H1 (cell line): ENCODE results near the gene SLC39A11. TPM values are rescaled to one million over a fixed set of nuclear protein-coding genes. Genes with fewer than 3 reads are reported as not detected.

ENCODE experiments used
- CTCF ChIA-PET: fragments of 300-600 bp; sonication (Branson Sonifier 250); formaldehyde crosslinking; loops from one replicate; lab custom pipeline; 2021; ENCODE audit not compliant: partially characterized antibody; lab: Charles Lee
- POLR2A ChIA-PET: fragments of 300-600 bp; sonication (Branson Sonifier 250); formaldehyde crosslinking; loops from one replicate; lab custom pipeline; 2021; ENCODE audit warnings: inconsistent platforms; ENCODE audit not compliant: partially characterized antibody; lab: Charles Lee
- DNase-seq, 2 experiments: peaks; one replicate each; pipeline versions ENCODE4 v3.0.0 to v3.0.0-alpha.2; 2010 to 2022; ENCODE audit warnings: low spot score in 2 of 2, low read depth in 1 of 2, mixed read lengths in 1 of 2
- FAIRE-seq: peaks from 2 replicates; lab custom pipeline; 2011; peaks lifted over from hg19 to GRCh38; lab: Jason Lieb, UNC
- H2AFZ ChIP-seq: 2 replicates; pipeline ENCODE4 v1.8.1; 2012; ENCODE audit warnings: low read length, inconsistent platforms
- H2AK5ac ChIP-seq: 2 replicates; pipeline ENCODE4 v1.6.1; 2013; ENCODE audit warnings: low read depth, low read length
- H2BK120ac ChIP-seq: replicated peaks from 2 replicates; pipeline ENCODE3; 2013; ENCODE audit warnings: low read depth, low read length, inconsistent platforms
- H2BK12ac ChIP-seq: 2 replicates; pipeline ENCODE4 v1.6.1; 2013; ENCODE audit warnings: low read depth, low read length
- H2BK15ac ChIP-seq: 2 replicates; pipeline ENCODE4 v1.6.1; 2013; ENCODE audit warnings: low read length
- H2BK20ac ChIP-seq: 2 replicates; pipeline ENCODE4 v1.6.1; 2013; ENCODE audit warnings: low read length
- H2BK5ac ChIP-seq: 2 replicates; pipeline ENCODE4 v1.6.1; 2013; ENCODE audit warnings: low read depth, low read length
- H3K14ac ChIP-seq: 2 replicates; pipeline ENCODE4 v1.6.1; 2013; ENCODE audit warnings: inconsistent platforms; ENCODE audit not compliant: insufficient read length
- H3K18ac ChIP-seq: 2 replicates; pipeline ENCODE4 v1.6.1; 2013; ENCODE audit warnings: low read length; ENCODE audit errors: extremely low read depth
- H3K23ac ChIP-seq: 2 replicates; pipeline ENCODE4 v1.6.1; 2013; ENCODE audit warnings: inconsistent platforms; ENCODE audit not compliant: insufficient read length
- H3K23me2 ChIP-seq: 2 replicates; pipeline ENCODE4 v1.6.1; 2013; ENCODE audit warnings: low read depth, low read length
- H3K27ac ChIP-seq: 2 replicates; pipeline ENCODE4 v1.6.1; 2011; ENCODE audit warnings: low read depth, low read length, inconsistent platforms
- H3K27me3 ChIP-seq, 4 experiments: replicated peaks in 1 of 4; 1 replicate in 1 of 4; 2 replicates in 3 of 4; pipeline versions ENCODE4 v1.6.1 to v1.8.1; 2011 to 2013; ENCODE audit warnings: low read length in 3 of 4, mild to moderate bottlenecking in 3 of 4, inconsistent platforms in 2 of 4, mixed read lengths in 2 of 4, moderate library complexity in 1 of 4; ENCODE audit not compliant: control insufficient read depth in 3 of 4, insufficient read depth in 3 of 4; ENCODE audit errors: extremely low read depth in 1 of 4
- H3K36me3 ChIP-seq, 4 experiments: 2 replicates each; pipeline versions ENCODE4 v1.6.1 to v1.8.1; 2011 to 2013; ENCODE audit warnings: mild to moderate bottlenecking in 4 of 4, low read length in 3 of 4, moderate library complexity in 2 of 4, control low read depth in 1 of 4, inconsistent platforms in 1 of 4; ENCODE audit not compliant: insufficient read depth in 4 of 4, control insufficient read depth in 2 of 4
- H3K4ac ChIP-seq: replicated peaks from 2 replicates; pipeline ENCODE3; 2013; ENCODE audit warnings: low read length, low read depth, mixed read lengths, inconsistent platforms; ENCODE audit not compliant: insufficient read length
- H3K4me1 ChIP-seq, 4 experiments: replicated peaks in 1 of 4; 1 replicate in 1 of 4; 2 replicates in 3 of 4; pipeline versions ENCODE4 v1.6.1 to v1.8.1; 2011 to 2013; ENCODE audit warnings: low read length in 3 of 4, inconsistent platforms in 2 of 4, mixed read lengths in 1 of 4; ENCODE audit not compliant: insufficient read depth in 4 of 4, control insufficient read depth in 3 of 4
- H3K4me2 ChIP-seq, 2 experiments: 2 replicates each; pipeline versions ENCODE4 v1.6.1 to v1.8.1; 2011 to 2013; ENCODE audit warnings: low read depth in 2 of 2, low read length in 2 of 2, control low read depth in 1 of 2, inconsistent platforms in 1 of 2, mild to moderate bottlenecking in 1 of 2; ENCODE audit not compliant: insufficient read depth in 1 of 2
- H3K4me3 ChIP-seq, 4 experiments: fragments of 200-600, 300-600 bp in 1 of 4; sonication (generic), shearing (Covaris generic), sonication (Bioruptor Twin) in 1 of 4; 2 replicates each; pipeline versions ENCODE4 v1.5.1 to v1.8.1; 2011 to 2016; ENCODE audit warnings: low read length in 4 of 4, low read depth in 3 of 4, control low read depth in 2 of 4, inconsistent platforms in 2 of 4, mild to moderate bottlenecking in 2 of 4, mixed read lengths in 1 of 4, moderate library complexity in 1 of 4; ENCODE audit not compliant: insufficient read depth in 2 of 4; ENCODE audit errors: extremely low read depth in 1 of 4
- H3K56ac ChIP-seq: replicated peaks from 2 replicates; pipeline ENCODE3; 2013; ENCODE audit warnings: low read depth, mild to moderate bottlenecking, mixed read lengths, low read length, inconsistent platforms; ENCODE audit not compliant: insufficient read length
- H3K79me1 ChIP-seq: 2 replicates; pipeline ENCODE4 v1.6.1; 2013; ENCODE audit warnings: low read depth, low read length, control low read depth
- H3K79me2 ChIP-seq, 2 experiments: 2 replicates each; pipeline versions ENCODE4 v1.6.1 to v1.8.1; 2012 to 2013; ENCODE audit warnings: low read length in 2 of 2, mild to moderate bottlenecking in 2 of 2, inconsistent platforms in 1 of 2; ENCODE audit not compliant: insufficient read depth in 2 of 2, control insufficient read depth in 1 of 2
- H3K9ac ChIP-seq, 4 experiments: replicated peaks in 1 of 4; 1 replicate in 1 of 4; 2 replicates in 3 of 4; pipeline versions ENCODE4 v1.6.1 to v1.8.1; 2011 to 2013; ENCODE audit warnings: low read depth in 3 of 4, low read length in 3 of 4, control low read depth in 2 of 4, mild to moderate bottlenecking in 2 of 4, moderate library complexity in 2 of 4, inconsistent platforms in 1 of 4; ENCODE audit errors: extremely low read depth in 1 of 4
- H3K9me3 ChIP-seq, 2 experiments: 2 replicates each; pipeline versions ENCODE4 v1.6.1 to v1.8.1; 2012 to 2013; ENCODE audit warnings: mild to moderate bottlenecking in 2 of 2, moderate library complexity in 2 of 2, control low read depth in 1 of 2, inconsistent platforms in 1 of 2, low read depth in 1 of 2, low read length in 1 of 2, mixed read lengths in 1 of 2; ENCODE audit not compliant: insufficient read depth in 2 of 2
- H4K20me1 ChIP-seq, 2 experiments: replicated peaks in 1 of 2; 2 replicates each; pipeline versions ENCODE3 to v1.8.1; 2011 to 2013; ENCODE audit warnings: inconsistent platforms in 2 of 2, low read length in 2 of 2, mild to moderate bottlenecking in 1 of 2; ENCODE audit not compliant: insufficient read depth in 2 of 2, control insufficient read depth in 1 of 2
- H4K5ac ChIP-seq: 2 replicates; pipeline ENCODE4 v1.6.1; 2013; ENCODE audit warnings: low read length, low read depth, mixed read lengths, inconsistent platforms; ENCODE audit not compliant: insufficient read length
- H4K8ac ChIP-seq: 2 replicates; pipeline ENCODE4 v1.8.0; 2013; ENCODE audit warnings: mild to moderate bottlenecking, moderate library complexity, low read length, inconsistent platforms; ENCODE audit not compliant: insufficient read depth; ENCODE audit errors: extremely low read depth
- H4K91ac ChIP-seq: replicated peaks from 2 replicates; pipeline ENCODE3; 2013; ENCODE audit warnings: low read length, mixed read lengths, inconsistent platforms; ENCODE audit not compliant: insufficient read length
- ASH2L ChIP-seq: fragments of 200-600, 300-600 bp; sonication (generic); IDR thresholded peaks from one replicate; pipeline ENCODE4 v1.7.1; 2017; ENCODE audit warnings: low read length
- BACH1 ChIP-seq: IDR thresholded peaks from 2 replicates; pipeline ENCODE4 v1.6.1; 2012; ENCODE audit warnings: low read length, improper control_type of control experiment
- BCL11A ChIP-seq, 2 experiments: IDR thresholded peaks; one replicate each; pipeline ENCODE4 v1.6.1; 2011; ENCODE audit warnings: low read depth in 2 of 2, low read length in 2 of 2, mild to moderate bottlenecking in 2 of 2
- CBX8 ChIP-seq: fragments of 300-800, 300-1000 bp; sonication (generic); IDR thresholded peaks from 2 replicates; pipeline ENCODE4 v1.7.1; 2016; ENCODE audit warnings: low read depth, low read length, borderline replicate concordance
- CHD1 ChIP-seq: IDR thresholded peaks from 2 replicates; pipeline ENCODE4 v1.6.1; 2012; ENCODE audit warnings: low read depth, low read length, improper control_type of control experiment
- FOSL1 ChIP-seq: IDR thresholded peaks from 2 replicates; pipeline ENCODE4 v1.6.1; 2011; ENCODE audit warnings: mild to moderate bottlenecking, low read depth, low read length, moderate library complexity; ENCODE audit not compliant: insufficient read depth
- NRF1 ChIP-seq: IDR thresholded peaks from 2 replicates; pipeline ENCODE4 v1.6.1; 2011; ENCODE audit warnings: mild to moderate bottlenecking, low read depth, low read length, improper control_type of control experiment
- POU5F1 ChIP-seq: IDR thresholded peaks from 2 replicates; pipeline ENCODE4 v1.6.1; 2011; ENCODE audit warnings: low read depth, mild to moderate bottlenecking, low read length, moderate library complexity
- SP1 ChIP-seq: IDR thresholded peaks from 2 replicates; pipeline ENCODE4 v1.6.1; 2011; ENCODE audit warnings: low read depth, low read length
- SUZ12 ChIP-seq: fragments of 200-600 bp; sonication (generic); IDR thresholded peaks from 2 replicates; pipeline ENCODE4 v1.6.1; 2012; ENCODE audit warnings: mild to moderate bottlenecking, inconsistent platforms, low read length, moderate library complexity, mixed read lengths
- TAF7 ChIP-seq: optimal IDR thresholded peaks from 2 replicates; pipeline ENCODE3; 2011; ENCODE audit warnings: low read depth, mild to moderate bottlenecking, inconsistent platforms, low read length, moderate library complexity, borderline replicate concordance
- YY1 ChIP-seq: IDR thresholded peaks from 2 replicates; pipeline ENCODE4 v1.6.1; 2011; ENCODE audit warnings: low read depth, mild to moderate bottlenecking, low read length
- WGBS, 2 experiments: shearing (Covaris generic) in 1 of 2; methylation state at CpG; one replicate each; pipeline versions ENCODE4 v1.1.6 to v1.1.7; 2013 to 2015; ENCODE audit warnings: low lambda C conversion rate in 2 of 2, mixed read lengths in 2 of 2, inconsistent platforms in 1 of 2, low coverage in 1 of 2, missing lambda C conversion rate in 1 of 2; ENCODE audit not compliant: insufficient replicate concordance in 2 of 2, insufficient coverage in 1 of 2, insufficient read length in 1 of 2; ENCODE audit errors: extremely low coverage in 1 of 2, missing lambda C conversion rate in 1 of 2; 5-methylcytosine and 5-hydroxymethylcytosine counted together
- polyA plus RNA-seq, 7 experiments: library from polyadenylated mRNA; depleted of rRNA in 3 of 7; stranded (reverse) in 5 of 7; unstranded in 2 of 7; fragments of >200 nt in 5 of 7; fragments of 200-250 nt in 2 of 7; gene quantifications; 1 replicate in 5 of 7; 2 replicates in 1 of 7; 4 replicates in 1 of 7; pipeline versions ENCODE4 v1.2.1 to v1.2.3, GENCODE V29; 2011 to 2013; ENCODE audit warnings: missing spikeins in 2 of 7, mixed read lengths in 2 of 7
- total RNA-seq: library from RNA; stranded (reverse); fragmentation: NEBNext Ultra II Directional; extraction: Animal tissue kit (Norgen Biotek cat#: 25700); gene quantifications from 2 replicates; pipeline ENCODE4 v1.2.1, GENCODE V29; 2021
- TF ChIP-seq, protein P1 (sequence below), 3 experiments: IDR thresholded peaks; 1 replicate in 2 of 3; 2 replicates in 1 of 3; pipeline versions ENCODE4 v1.5.1 to v1.6.1; 2011; ENCODE audit warnings: low read length in 3 of 3, mild to moderate bottlenecking in 3 of 3, inconsistent platforms in 2 of 3, low read depth in 1 of 3, moderate library complexity in 1 of 3; ENCODE audit not compliant: insufficient read depth in 1 of 3; ENCODE audit errors: control extremely low read depth in 1 of 3

Gene SLC39A11
- total and polyA plus RNA-seq, 2 of the 8 experiments (the other 6 are each of a cell fraction or from before 2014, with no cell fraction given) = 12.2 to 19.6 TPM

DNA sequence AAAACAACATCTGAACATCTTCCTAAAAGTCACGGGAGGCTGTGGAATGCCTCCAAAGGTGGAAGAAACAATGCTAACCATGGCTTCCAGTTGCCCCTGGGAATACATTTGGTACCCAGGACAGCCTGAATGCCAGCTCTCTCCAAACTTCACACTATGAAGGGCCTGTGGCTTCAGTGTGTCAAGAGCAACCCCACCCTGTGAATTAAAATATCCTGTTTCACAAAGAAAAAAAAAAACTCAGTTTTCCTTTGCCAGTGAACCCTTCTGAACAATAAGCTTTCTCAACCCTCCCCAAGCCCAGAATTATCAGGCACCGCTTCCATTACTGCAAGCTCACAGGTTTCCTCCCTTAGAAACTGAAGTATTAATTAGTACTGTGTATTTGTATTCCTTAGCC lies 69.8 kb downstream of the SLC39A11 start:
- Histone ChIP-seq H3K4me3 (no peak overlapping the region), H3K4me2 (no peak overlapping the region), H2AK5ac (no peak overlapping the region), H3K9me3 (no peaks in the 10 kb centered on the region), H3K4ac (no peak overlapping the region), H3K27ac (no peak overlapping the region), H3K23ac (no peak overlapping the region), H2BK5ac (no peak overlapping the region), H3K79me1 (no peaks in the 10 kb centered on the region), H4K20me1 (no peaks in the 10 kb centered on the region), H2BK20ac (no peak overlapping the region), H3K9ac (no peak overlapping the region), H3K27me3 (no peaks in the 10 kb centered on the region), H3K56ac (no peak overlapping the region), H4K91ac (no peak overlapping the region), H3K4me1 (peaks cover 0 to 3% (median 0%) of the 10 kb centered on the region in 4 experiments; a peak in 1 of 7 replicates), H4K5ac (no peak overlapping the region), H2BK12ac (no peak overlapping the region), H4K8ac (no peak overlapping the region), H3K23me2 (no peaks in the 10 kb centered on the region), H2AFZ (no peak overlapping the region), H3K36me3 (no peaks in the 10 kb centered on the region), H2BK120ac (no peak overlapping the region), H3K79me2 (no peaks in the 10 kb centered on the region), H3K18ac (no peak overlapping the region), H3K14ac (no peak overlapping the region), H2BK15ac (no peak overlapping the region)
- ChIA-PET POLR2A (no interaction called here), CTCF (no interaction called here)
- 78% methylated on average over 2 of the region's 2 CpGs; no CpG with 5 or more reads in 1 of the 2 experiments for whole genome bisulfite sequencing, 2 experiments
- no peak for DNase-seq
- FAIRE-seq = no peak
- TF ChIP-seq SP1 (no peak), NRF1 (no peak), ASH2L (no peak), FOSL1 (no peak), BCL11A (IDR thresholded peaks at IDR 0.05; ENCODE audit: low read depth in 2 of 2, low read length in 2 of 2) (no peak), SUZ12 (no peak), POU5F1 (no peak), CHD1 (no peak), TAF7 (no peak), BACH1 (no peak), CBX8 (no peak), YY1 (no peak)
- TF ChIP-seq, protein P1, sequence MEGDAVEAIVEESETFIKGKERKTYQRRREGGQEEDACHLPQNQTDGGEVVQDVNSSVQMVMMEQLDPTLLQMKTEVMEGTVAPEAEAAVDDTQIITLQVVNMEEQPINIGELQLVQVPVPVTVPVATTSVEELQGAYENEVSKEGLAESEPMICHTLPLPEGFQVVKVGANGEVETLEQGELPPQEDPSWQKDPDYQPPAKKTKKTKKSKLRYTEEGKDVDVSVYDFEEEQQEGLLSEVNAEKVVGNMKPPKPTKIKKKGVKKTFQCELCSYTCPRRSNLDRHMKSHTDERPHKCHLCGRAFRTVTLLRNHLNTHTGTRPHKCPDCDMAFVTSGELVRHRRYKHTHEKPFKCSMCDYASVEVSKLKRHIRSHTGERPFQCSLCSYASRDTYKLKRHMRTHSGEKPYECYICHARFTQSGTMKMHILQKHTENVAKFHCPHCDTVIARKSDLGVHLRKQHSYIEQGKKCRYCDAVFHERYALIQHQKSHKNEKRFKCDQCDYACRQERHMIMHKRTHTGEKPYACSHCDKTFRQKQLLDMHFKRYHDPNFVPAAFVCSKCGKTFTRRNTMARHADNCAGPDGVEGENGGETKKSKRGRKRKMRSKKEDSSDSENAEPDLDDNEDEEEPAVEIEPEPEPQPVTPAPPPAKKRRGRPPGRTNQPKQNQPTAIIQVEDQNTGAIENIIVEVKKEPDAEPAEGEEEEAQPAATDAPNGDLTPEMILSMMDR (IDR thresholded peaks at IDR 0.05; ENCODE audit: control extremely low read depth in 1 of 3, insufficient read depth in 1 of 3, low read depth in 1 of 3, low read length in 3 of 3) = no peak
